HG03139 (cell line): ENCODE results near the gene FNTB.

ENCODE experiments used
- ATAC-seq: cut with Tn5 transposase; IDR thresholded peaks from one replicate; pipeline ENCODE4 v1.9.1; 2021; ENCODE audit not compliant: unreplicated experiment

Gene FNTB

DNA sequence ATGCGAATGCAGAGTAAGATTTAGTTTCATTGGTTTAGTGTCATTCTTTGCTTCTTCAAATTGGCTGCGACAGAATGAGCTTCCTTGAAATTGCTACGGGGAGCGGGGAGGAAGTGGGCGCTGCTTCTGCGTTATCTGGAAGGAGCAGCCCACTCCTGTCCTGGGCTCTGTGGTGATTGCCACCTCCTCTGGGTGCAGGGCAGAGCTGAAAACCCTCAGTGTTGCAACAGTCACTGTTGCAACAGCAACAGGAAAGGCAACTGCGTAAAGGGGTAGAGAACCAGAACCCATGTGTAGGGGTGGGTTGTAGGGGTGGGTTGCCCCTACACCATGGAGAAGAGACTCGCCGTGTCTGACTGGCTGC lies 57.9 kb downstream of the FNTB start:
- ATAC-seq, result no peak

DNA sequence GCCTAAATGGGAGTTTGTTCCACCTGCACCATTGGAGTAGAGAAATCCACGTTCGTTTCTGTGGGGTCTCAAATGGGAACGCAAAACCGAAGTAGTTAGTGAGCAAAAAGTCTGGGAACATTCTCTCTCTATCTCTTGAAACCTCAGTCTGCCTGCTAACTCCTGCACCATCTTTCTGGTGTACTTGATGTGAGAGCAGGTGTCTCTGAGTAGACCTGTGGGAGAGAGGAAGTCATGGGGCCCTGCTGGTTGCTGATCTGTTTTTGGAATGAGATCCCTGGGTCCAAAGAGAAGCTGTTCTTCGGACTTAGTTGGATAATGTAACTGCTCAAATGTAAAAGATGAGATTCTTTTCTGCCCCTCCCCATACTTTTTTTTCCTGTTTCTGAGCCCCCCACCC lies 58.3 kb downstream of the FNTB start:
- no peak for ATAC-seq

DNA sequence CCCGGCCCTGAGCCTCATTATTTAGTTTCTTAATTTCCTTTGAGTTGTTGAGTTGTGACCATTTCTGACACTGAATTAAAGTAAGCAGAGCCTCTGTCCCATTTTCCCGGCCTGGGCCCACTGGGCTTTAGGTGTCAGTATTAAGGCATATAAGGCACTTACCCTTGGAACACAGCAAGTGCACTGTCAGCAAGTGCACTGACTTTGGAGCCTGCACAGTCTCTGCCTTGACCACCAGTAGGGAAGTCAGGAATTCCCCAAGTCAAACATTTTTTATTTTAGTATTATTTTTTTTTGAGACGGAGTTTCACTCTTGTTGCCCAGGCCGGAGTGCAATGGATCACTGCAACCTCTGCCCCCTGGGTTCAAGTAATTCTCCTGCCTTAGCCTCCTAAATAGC lies 59.0 kb downstream of the FNTB start:
- ATAC-seq, result no peak

DNA sequence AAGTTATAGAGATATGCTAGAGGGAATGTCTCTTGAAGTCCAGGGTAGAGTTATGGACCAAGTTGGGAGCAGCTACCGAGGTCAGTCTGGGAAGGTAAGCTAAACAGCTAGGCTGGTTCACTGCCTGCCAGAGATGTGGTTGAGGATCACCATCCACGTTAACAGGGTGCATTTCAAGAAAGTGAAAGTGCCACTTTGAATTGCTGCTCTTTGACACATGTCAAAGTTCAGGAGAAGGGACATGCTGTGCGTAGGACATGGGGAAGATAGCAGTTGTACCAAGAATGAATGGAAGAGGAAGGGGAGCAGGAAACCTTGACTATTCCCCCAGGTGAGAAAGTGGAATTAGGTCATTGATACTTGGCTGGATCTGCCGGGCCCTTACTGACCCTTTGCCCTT lies 66.1 kb downstream of the FNTB start:
- no peak for ATAC-seq

DNA sequence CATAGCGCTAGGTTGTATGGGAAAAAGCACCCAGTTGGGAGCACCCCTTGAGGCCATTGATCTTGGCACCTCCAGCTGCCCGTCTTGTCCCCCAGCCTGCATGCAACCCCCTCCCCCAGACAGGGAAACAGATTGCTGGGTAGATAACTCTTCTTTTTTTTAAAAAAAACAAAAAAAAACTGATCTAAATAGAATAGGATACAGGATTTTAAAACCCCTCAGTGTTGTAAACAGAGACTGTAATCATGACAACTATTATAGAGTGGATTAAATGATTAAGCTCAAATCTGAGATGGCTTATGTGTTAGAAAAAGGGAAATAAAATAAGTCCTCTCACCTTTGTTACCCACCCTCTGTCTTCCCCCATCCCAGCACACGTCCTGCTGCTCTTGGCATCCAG lies 66.8 kb downstream of the FNTB start:
- ATAC-seq, result no peak

DNA sequence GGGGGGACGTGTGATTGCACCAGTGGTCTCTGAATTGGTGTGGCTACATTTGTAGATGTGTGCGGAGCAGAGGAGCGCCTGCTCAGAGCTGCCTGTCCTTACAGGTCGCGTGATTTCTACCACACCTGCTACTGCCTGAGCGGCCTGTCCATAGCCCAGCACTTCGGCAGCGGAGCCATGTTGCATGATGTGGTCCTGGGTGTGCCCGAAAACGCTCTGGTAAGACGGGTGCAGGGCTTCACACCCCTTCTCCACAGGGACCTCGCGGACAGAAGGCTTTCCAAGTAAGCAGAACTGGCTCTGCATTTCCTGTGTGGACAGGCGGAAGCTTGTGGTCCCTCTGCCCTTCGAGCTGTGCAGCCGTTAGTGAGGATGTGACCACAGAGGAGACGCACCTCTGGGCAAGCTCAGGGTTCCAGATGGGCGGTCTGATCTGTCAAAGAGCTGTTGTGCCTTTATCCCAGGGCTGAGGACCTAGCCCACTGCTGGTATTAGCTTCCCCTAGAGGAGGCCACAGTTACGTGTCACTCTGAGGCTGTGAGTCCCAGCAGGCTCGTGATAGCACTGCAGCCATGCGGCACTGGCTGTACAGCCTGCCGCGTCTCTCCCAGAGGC lies 67.9 kb downstream of the FNTB start:
- ATAC-seq, result no peak

DNA sequence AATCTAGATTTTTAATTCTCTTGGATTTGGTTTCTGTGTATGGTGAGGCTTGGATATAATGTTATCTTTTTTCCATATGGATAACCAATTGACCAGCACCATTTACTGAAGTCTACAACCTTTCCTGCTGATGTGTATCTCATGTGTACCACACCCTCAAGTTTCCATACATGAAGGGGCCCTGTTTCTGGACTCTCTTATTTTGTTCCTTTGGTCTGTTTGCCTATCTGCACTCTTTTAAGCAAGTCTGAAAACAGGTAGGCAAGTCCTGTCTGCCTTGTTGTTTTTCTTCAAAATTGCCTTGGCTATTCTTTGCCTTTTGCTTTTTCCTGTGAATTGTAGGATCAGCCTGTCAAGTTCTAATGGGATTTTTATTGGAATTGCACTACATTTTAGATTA lies 71.0 kb downstream of the FNTB start:
- no peak for ATAC-seq

DNA sequence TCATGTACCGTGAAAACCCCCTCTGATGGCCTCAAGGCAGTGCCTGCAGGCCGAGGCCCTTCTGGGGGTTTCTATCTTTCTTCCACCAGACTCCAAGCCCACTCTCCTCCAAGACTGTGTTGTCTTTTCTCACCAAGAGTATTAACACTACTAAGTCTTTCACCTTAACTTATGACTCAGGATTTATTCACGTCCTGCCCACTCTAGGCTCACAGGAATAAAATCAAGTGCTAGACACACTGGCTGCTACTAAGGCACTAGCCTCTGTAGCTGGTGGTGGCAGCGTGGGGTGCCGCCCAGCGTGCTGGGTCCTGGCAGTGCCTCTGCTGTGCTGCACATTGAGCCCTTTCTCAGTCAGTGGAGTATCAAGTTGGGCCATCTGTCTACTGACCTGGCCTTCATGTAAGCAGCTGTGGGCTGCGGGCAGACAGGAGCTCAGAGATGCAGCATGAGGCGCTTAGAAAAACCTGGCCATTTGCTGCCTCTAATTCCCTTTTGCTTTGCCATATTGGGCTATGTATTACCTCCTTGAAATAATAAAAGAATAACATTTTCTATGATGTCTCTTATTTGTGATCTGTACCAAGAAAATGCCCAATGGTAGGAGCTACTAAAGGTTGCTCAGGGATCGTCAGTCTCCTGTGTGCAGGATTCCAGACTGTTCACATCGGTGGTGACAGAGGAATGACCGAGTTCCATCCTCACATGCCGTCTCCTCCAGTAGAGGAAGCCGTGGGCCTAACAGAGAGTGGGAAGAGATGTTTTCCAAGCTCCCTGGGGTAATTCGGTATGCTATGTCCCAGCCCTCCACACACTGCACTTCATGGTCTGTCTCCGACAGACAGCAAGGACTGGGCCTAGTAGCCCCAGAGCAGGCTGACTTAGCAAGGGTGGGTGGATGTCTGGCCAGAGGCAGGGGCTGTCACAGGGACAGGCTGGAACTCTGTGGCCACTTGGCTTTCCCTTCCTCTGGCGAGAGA lies 75.7 kb downstream of the FNTB start:
- ATAC-seq, result no peak

DNA sequence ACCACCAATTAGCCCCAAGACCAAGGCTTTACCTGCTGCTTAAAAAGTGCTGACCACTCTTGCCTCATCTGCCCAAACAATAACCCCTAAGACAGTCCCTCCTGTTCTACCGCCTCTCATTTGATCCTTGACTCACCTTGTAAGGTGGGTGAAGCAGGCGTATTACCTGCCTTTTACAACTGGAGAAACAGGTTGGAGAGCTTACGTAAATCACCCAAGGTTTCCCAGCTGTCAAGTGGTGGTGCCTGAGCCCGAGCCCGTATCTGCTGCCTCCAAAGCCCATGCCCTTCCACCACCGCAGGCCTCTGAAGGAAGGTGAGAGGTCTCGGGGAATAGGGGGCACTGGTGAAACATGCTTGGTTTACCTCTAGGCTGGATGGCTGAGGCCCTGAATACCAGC lies 79.0 kb downstream of the FNTB start:
- no peak for ATAC-seq

DNA sequence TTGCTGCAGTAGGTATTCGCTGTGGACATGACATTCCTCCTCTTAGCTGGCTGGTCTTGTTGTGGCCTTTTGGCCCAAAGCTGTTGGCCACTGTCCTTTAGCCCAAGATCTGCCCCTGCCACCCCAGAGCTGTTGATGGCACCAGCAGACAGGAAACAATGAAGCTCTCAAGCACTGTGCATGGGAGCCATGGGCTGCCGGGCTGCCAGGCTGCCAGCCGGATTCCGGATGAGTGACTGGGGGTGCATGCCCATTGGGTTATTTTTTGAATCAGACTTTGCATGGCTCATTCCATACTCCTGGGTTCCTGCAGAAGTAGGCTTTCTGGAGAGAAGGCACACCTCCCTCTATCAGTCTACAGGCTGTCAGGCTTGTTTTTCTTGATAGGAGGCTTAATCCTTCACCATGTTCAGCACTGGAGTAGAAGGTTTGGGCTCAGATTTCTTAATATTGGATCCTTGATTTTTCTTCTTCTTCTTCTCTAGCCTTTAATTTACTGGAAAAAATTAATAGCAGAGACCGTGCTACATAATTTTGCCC lies 83.2 kb downstream of the FNTB start:
- no peak for ATAC-seq

DNA sequence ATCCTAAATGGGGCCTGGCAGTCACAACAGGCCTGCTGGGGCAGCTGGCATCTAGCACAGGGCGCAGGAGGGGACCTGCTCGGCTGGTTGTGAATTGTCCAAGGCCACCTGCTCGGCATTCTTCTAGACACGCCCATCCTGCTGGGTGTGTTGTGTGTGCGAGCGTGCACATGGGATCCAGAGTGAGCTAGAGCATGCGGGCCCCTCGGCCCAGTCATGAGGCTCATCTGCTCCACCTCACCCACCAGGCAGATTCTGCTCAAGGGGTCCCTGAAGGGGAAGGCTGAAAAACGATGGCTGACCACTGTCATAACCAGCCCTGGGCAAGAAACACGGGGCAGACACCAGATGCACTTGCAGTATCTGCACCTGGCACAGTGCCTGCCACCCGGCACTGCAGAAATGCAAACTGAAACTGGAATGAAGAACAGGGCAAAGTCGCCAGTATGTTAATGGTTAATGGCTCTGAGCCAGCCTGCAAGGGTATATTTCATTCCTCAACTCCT lies 83.8 kb downstream of the FNTB start:
- no peak for ATAC-seq

DNA sequence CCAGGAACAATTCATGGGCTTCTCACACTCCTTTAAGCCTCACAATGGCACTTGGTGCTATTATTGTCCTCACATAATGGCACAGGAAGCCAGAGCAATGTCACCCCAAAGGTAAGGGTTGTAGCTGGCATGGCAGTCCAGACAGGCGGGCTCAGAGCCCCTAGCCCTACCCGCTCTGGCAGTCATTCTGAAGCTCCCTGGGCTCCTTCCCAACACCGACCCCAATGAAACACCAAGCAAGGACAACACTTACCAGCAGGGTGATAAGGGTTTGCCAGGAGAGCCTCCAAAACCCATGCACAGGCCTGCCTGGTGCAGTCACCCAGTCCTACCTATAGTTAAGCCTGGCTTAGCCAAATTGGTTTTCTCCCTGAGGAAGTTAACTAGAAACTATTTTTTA lies 84.8 kb downstream of the FNTB start:
- ATAC-seq, result no peak

DNA sequence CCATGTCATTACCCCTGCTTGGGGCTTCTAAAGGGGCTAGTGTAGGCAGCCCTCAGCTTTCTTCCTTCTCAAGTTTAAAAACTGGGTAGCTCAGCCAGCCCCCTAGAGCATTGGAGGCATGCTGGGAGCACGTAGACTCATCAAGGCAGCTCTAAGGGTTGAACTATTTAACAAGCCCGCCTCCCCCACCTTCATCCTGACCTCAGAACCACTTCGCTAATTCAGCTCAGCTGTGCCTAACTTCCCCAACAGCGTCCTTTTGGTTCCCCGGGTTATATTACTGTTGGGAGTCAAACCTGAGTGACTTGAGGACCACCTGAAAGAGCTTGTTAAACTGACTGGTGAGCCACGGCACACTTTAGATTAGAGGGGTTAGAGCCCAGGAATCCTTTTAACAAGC lies 85.6 kb downstream of the FNTB start:
- ATAC-seq, result no peak

DNA sequence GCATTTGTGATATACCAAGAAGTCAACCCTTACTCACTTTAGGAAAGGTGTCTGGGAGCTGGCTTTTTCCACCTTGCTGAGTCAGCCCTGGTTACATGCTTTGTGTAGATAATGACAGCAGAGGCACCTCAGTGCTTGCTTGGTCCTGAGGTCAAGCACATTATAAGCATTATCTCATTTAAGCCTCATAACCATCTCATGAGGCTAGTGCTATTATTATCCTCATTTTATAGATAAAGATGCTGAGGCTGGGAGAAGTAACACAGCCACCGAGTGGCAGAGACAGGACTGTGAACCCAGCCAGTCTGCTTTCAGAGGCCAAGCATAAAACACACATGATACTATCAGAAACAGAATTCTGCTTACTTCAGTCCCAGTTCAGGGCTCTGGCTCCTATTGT lies 86.2 kb downstream of the FNTB start:
- no peak for ATAC-seq

DNA sequence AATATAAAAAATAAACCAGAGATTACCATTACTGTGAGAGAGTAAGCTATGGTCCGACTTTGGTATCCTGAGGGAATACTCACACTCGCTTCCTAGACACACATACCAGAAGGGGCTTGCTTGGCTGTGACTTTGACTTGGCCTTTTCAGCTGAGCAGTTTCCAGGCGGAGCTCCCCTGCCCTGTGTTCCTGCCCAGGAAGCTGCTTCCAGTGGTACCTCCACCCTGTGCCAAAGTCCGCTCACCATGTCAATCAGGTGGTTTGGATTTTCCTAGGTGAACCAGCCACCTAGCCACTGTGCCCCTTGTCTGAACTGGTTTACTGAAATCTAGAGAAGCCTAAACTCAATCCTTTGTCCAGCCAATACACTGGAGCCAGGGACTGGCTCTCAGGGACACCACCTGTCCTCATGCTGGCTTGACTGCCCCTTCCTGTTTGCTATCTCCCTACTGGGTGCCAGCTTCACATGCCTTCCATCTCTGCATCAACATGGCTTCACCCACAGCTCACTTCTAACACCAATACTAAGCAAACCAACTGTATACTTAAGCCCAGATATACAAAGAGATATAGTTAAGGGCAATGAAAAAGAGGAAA lies 87.0 kb downstream of the FNTB start:
- no peak for ATAC-seq

DNA sequence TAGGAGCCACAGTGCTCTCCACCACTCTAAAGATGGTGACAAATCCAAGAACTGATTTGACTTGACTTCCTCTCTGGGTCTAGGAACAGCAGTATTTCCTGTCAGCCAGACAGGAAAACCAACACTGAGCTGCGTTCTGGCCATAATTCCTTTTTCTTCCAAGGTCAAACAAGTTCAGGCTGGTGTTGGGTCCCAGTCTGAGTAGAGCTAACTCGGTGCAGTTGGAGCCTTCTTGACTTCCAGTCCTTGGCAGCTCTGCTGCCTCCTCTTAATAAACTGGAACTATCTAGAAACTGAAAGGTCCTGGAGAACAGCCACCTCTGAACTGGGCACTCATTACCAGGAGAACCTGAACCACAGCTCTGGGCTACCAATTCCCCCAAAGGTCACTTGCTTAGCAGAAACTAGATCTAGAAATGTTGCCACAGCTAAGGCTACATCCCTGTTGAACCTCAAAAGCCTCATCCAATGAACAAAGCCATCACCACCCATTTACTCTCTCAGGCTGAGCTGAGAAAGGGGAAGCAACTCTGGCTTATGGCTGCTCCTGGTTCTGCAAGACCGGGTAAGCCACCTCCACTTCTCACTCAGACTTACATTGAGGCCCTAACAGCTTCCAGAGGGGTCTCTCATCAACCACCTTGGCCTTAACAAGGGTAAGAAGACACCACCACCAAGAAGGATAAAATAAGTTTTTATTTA lies 87.9 kb downstream of the FNTB start:
- ATAC-seq, result no peak

DNA sequence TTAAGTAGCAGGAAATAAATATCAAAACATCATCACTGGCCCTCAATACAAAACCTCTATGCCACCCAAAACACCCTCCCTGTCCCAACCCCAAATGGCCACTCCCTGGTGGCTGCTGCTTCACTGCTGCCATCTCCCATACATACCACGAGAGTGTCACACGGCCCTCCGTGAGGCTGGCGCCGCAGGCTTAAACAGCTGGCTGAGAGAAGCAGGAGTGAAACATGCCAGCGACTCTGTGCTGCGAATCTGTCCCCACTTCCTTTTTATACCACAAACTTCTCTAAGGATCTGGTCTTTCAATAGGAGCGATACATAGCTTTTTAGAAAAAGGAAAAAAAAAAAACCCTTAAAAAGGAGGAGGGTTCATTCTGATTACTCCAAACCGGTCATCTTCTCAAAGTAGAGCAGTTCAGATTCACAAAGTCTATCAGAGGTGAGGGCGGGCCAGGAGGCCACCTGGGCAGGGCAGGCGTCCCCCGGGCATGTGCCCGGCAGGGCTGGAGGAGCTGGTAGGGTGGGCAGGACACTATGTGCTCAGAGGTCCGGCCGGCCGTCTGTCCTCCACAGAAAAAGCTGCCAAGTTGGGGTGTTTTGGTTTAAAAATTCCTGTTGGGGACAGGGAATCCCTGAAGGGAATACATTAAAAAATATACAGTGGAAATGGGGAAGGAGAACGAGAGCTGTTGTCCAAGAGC lies 89.1 kb downstream of the FNTB start:
- no peak for ATAC-seq

DNA sequence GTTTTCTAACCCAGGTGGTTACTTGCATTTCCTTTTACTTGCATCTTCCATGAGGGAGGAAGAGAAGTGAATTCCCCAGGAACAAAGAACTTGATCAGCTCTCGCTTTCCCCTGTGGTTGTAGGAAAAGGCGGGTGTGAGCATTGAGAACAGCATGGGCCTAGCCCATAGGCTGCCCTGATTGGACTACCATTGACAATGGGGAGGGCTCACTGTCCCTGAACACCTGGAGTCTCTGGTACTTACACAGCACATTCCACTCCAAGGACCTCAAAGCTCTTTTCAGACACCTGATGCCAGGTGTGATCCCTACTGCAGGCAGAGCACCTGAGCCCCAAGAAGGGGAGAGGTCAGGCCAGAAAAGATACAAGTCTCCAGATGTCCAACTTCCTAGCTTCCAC lies 90.6 kb downstream of the FNTB start:
- no peak for ATAC-seq

DNA sequence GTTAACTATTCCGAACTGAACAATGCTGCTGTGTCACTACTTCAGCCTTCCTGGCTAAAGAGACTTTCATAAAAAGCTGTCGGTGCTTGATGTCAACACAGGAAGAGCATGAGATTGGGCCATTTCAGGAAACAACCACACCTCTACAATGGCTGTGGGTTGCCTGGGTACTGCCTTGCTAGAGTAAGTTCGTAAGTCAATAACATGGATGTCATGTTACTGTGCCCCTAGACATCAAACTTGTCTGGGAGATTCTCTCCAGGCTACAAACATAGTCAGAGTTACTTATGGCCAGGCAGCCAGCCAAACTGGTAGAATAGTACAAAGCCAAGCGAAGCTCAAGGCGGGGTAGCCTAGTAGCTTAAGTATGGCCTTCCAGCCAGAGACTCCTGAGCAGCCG lies 92.5 kb downstream of the FNTB start:
- no peak for ATAC-seq

DNA sequence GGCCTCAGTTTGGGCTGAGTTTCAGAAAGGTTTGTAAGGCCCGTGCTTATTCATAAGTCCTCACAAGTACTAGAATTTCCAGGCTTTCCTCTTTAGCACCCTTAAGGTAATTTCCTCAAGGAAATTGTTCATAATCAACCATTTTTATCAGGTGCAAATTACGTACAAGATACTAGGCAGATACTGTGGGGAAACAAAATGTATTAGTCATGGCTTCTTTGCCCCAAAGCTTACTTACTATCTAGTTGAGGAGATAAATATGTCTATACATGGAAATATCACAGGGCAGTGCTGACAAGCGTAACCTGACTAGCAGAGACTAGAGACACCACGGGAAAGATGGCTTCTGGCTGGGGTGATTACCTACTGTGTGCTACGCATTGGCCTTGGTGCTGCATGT lies 93.1 kb downstream of the FNTB start:
- no peak for ATAC-seq
